Erythroblast (primary cell): Measurements from ENCODE around the gene CEACAM6.

Experiments used
- GATA1 ChIP-seq: IDR thresholded peaks from 2 replicates; pipeline ENCODE4 v1.6.1; 2011; ENCODE audit warnings: low read depth, mild to moderate bottlenecking, control low read depth, low read length, moderate library complexity
- POLR2A ChIP-seq: IDR thresholded peaks from 2 replicates; pipeline ENCODE4 v1.6.1; 2011; ENCODE audit warnings: mild to moderate bottlenecking, low read length

DNA sequence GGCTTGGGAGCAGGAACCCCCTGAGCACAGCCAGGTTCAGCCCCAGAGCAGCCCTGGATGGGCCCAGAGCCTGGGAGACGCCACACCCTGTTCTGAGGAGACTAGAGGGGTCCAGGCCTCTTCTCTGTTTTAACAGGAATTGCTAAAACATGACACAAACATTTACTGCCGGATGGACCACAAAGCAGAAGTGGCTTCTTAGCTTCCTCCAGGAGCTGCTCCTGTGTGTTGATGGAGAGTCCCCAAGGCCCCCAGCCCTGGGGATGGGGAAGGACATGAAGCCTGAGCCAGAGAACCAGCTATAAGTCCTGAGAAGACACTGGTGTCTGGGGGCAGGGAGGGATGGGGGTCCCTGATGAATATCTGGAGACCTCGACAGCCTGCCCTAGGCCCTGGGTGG, 55.7 kb downstream of the CEACAM6 start:
- TF ChIP-seq POLR2A (no peak), GATA1 (no peak)
